HCT116 (cell line): ENCODE results near the gene IFNA2. TPM values are rescaled to one million over a fixed set of nuclear protein-coding genes. Genes with fewer than 3 reads are reported as not detected.

ENCODE experiments used
- ATAC-seq: fragments of 200-7000 bp; cut with Tn5 transposase; 2 replicates; pipeline ENCODE4 v1.9.1; 2020; ENCODE audit warnings: mild to moderate bottlenecking, moderate library complexity
- BruUV-seq: library from RNA; stranded (reverse); fragments of 400-500 nt; replicated peaks from 2 replicates; lab custom pipeline; 2021; lab: Mats Ljungman, UMichigan
- CTCF ChIA-PET: fragments of 300-600 bp; sonication (Branson Sonifier 250); formaldehyde crosslinking; loops from one replicate; lab custom pipeline; 2021; ENCODE audit warnings: antibody characterized with exemption; lab: Charles Lee
- POLR2A ChIA-PET: fragments of 300-600, 350-600 bp; sonication (Branson Sonifier 250); formaldehyde crosslinking; loops from one replicate; lab custom pipeline; 2021; ENCODE audit warnings: antibody characterized with exemption; lab: Charles Lee
- RAD21 ChIA-PET, 2 experiments: fragments of 300-600 bp; sonication (Branson Sonifier 250); formaldehyde crosslinking; loops; one replicate each; lab custom pipeline; 2023; ENCODE audit warnings: low total read pairs in 2 of 2; ENCODE audit not compliant: uncharacterized antibody in 2 of 2, unreplicated experiment in 2 of 2, low non-redundant PET in 1 of 2; lab: Charles Lee
- DNase-seq: peaks from one replicate; pipeline ENCODE4 v3.0.0-alpha.2; 2010; ENCODE audit warnings: low read depth, low spot score
- H2AFZ ChIP-seq: fragments of 200-600 bp; shearing (Covaris generic), sonication (generic); 2 replicates; pipeline ENCODE4 v1.6.1; 2017; ENCODE audit warnings: low read depth, mixed run types, mixed read lengths, antibody characterized with exemption, low read length; ENCODE audit not compliant: poor library complexity, severe bottlenecking
- H3K27ac ChIP-seq: 2 replicates; pipeline ENCODE4 v1.5.1; 2012; ENCODE audit warnings: low read depth, low read length
- H3K27me3 ChIP-seq: fragments of 200-600 bp; sonication (generic); 2 replicates; pipeline ENCODE4 v1.6.1; 2016; ENCODE audit warnings: mixed run types, low read length, mixed read lengths; ENCODE audit not compliant: insufficient read depth
- H3K36me3 ChIP-seq, 2 experiments: fragments of 200-500 bp in 1 of 2; fragments of 200-600 bp in 1 of 2; sonication (Bioruptor generic) in 1 of 2; sonication (generic) in 1 of 2; 2 replicates each; pipeline versions ENCODE4 v1.5.1 to v1.6.1; 2014 to 2016; ENCODE audit warnings: low read length in 2 of 2, inconsistent platforms in 1 of 2, mixed read lengths in 1 of 2, mixed run types in 1 of 2; ENCODE audit not compliant: insufficient read depth in 2 of 2, control insufficient read depth in 1 of 2
- H3K4me1 ChIP-seq, 2 experiments: fragments of 200-600 bp in 1 of 2; sonication (generic) in 1 of 2; 2 replicates each; pipeline versions ENCODE4 v1.5.1 to v1.6.1; 2012 to 2017; ENCODE audit warnings: low read length in 2 of 2, inconsistent platforms in 1 of 2, mild to moderate bottlenecking in 1 of 2, mixed read lengths in 1 of 2, mixed run types in 1 of 2, moderate library complexity in 1 of 2; ENCODE audit not compliant: insufficient read depth in 2 of 2, control insufficient read depth in 1 of 2
- H3K4me2 ChIP-seq: fragments of 200-600 bp; sonication (generic); 2 replicates; pipeline ENCODE4 v1.6.1; 2017; ENCODE audit warnings: mixed run types, low read length, mixed read lengths
- H3K4me3 ChIP-seq, 2 experiments: fragments of 200-600 bp in 1 of 2; sonication (generic) in 1 of 2; replicated peaks in 1 of 2; 2 replicates each; pipeline ENCODE4 v1.5.1; 2011 to 2016; ENCODE audit warnings: low read length in 2 of 2, control low read depth in 1 of 2, low read depth in 1 of 2, mild to moderate bottlenecking in 1 of 2, mixed read lengths in 1 of 2, mixed run types in 1 of 2
- H3K79me2 ChIP-seq: fragments of 200-600 bp; sonication (generic); 2 replicates; pipeline ENCODE4 v1.6.1; 2017; ENCODE audit warnings: mild to moderate bottlenecking, mixed run types, low read length, moderate library complexity, mixed read lengths; ENCODE audit not compliant: insufficient read depth
- H3K9ac ChIP-seq: fragments of 200-600 bp; sonication (generic); 2 replicates; pipeline ENCODE4 v1.6.1; 2016; ENCODE audit warnings: low read length, mixed read lengths
- H3K9me2 ChIP-seq: fragments of 200-600 bp; sonication (generic), shearing (Covaris generic); 2 replicates; pipeline ENCODE4 v1.6.1; 2017; ENCODE audit warnings: mixed run types, mild to moderate bottlenecking, moderate library complexity; ENCODE audit not compliant: insufficient read depth
- H3K9me3 ChIP-seq, 2 experiments: fragments of 200-500 bp in 1 of 2; fragments of 200-600 bp in 1 of 2; sonication (Bioruptor generic) in 1 of 2; sonication (generic) in 1 of 2; 2 replicates each; pipeline ENCODE4 v1.6.1; 2014 to 2017; ENCODE audit warnings: low read length in 2 of 2, mixed read lengths in 2 of 2, inconsistent platforms in 1 of 2, low read depth in 1 of 2, mild to moderate bottlenecking in 1 of 2, mixed run types in 1 of 2, moderate library complexity in 1 of 2; ENCODE audit not compliant: control insufficient read depth in 1 of 2, insufficient read depth in 1 of 2
- H4K20me1 ChIP-seq: fragments of 200-600 bp; sonication (generic), shearing (Covaris generic); 2 replicates; pipeline ENCODE4 v1.6.1; 2017; ENCODE audit warnings: mixed run types, mild to moderate bottlenecking, moderate library complexity; ENCODE audit not compliant: insufficient read depth
- CEBPB ChIP-seq: IDR thresholded peaks from 2 replicates; pipeline ENCODE4 v1.6.1; 2012; ENCODE audit warnings: low read depth
- CTCF ChIP-seq, 3 experiments: fragments of 200-600 bp in 1 of 3; sonication (generic) in 1 of 3; IDR thresholded peaks in 2 of 3; conservative IDR thresholded peaks in 1 of 3; 2 replicates each; pipeline ENCODE4 v1.5.1; 2012 to 2017; ENCODE audit warnings: low read depth in 2 of 3, low read length in 2 of 3, antibody characterized with exemption in 1 of 3, borderline replicate concordance in 1 of 3, control low read depth in 1 of 3, mild to moderate bottlenecking in 1 of 3, mixed read lengths in 1 of 3, mixed run types in 1 of 3, moderate library complexity in 1 of 3; ENCODE audit not compliant: insufficient read depth in 1 of 3
- EGR1 ChIP-seq: IDR thresholded peaks from 2 replicates; pipeline ENCODE4 v1.6.1; 2012; ENCODE audit warnings: low read depth
- EZH2 ChIP-seq: fragments of 200-600 bp; sonication (generic); IDR thresholded peaks from 2 replicates; pipeline ENCODE4 v1.6.1; 2017; ENCODE audit warnings: antibody characterized with exemption, mixed run types
- EZH2phosphoT487 ChIP-seq: fragments of 200-600 bp; IDR thresholded peaks from 2 replicates; pipeline ENCODE4 v1.6.1; 2018; ENCODE audit warnings: antibody characterized with exemption, borderline replicate concordance
- FOSL1 ChIP-seq: IDR thresholded peaks from 2 replicates; pipeline ENCODE4 v1.6.1; 2012; ENCODE audit warnings: low read depth
- JUND ChIP-seq: IDR thresholded peaks from 2 replicates; pipeline ENCODE4 v1.6.1; 2012
- POLR2AphosphoS5 ChIP-seq: IDR thresholded peaks from 2 replicates; pipeline ENCODE4 v1.6.1; 2011; ENCODE audit warnings: mild to moderate bottlenecking, low read depth, low read length, moderate library complexity
- RAD21 ChIP-seq: IDR thresholded peaks from 2 replicates; pipeline ENCODE4 v1.6.1; 2012; ENCODE audit warnings: low read depth, mild to moderate bottlenecking
- SIN3A ChIP-seq: IDR thresholded peaks from 2 replicates; pipeline ENCODE4 v1.6.1; 2012; ENCODE audit warnings: low read depth
- SP1 ChIP-seq: IDR thresholded peaks from 2 replicates; pipeline ENCODE4 v1.6.1; 2012; ENCODE audit warnings: low read depth
- SRF ChIP-seq: IDR thresholded peaks from 2 replicates; pipeline ENCODE4 v1.6.1; 2012; ENCODE audit warnings: low read depth
- TCF7L2 ChIP-seq: IDR thresholded peaks from 2 replicates; pipeline ENCODE4 v1.7.0; 2011; ENCODE audit warnings: borderline replicate concordance, inconsistent platforms; ENCODE audit not compliant: insufficient read depth, insufficient read length; ENCODE audit errors: extremely low read depth
- ZFX ChIP-seq: fragments of 450-650 bp; IDR thresholded peaks from 2 replicates; pipeline ENCODE4 v1.6.1; 2017
- ZNF274 ChIP-seq: fragments of 200-500 bp; sonication (Bioruptor generic); IDR thresholded peaks from 2 replicates; pipeline ENCODE4 v1.6.1; 2014; ENCODE audit warnings: mild to moderate bottlenecking, low read depth, low read length, inconsistent platforms
- intact Hi-C: fragments of 100-400 bp; cut with micrococcal nuclease; formaldehyde crosslinking; loops from 2 replicates; pipeline ENCODE4 v1.10.0; 2022
- total RNA-seq: library from RNA; stranded (reverse); gene quantifications from one replicate; pipeline ENCODE4 v1.2.1, GENCODE V29; 2021; ENCODE audit not compliant: unreplicated experiment

Gene IFNA2
- total RNA-seq, 1 experiment from 2014 or later: not detected

- no peak for TF ChIP-seq SIN3A
- no peak for TF ChIP-seq JUND
- TF ChIP-seq, all 23 proteins: peak for 4
These were observed 28.4 kb upstream of the IFNA2 start (continued) for GRCh38 chr9:21413624-21414023.

GRCh38 chr9:21413151-21413550 lies 28.0 kb upstream of the IFNA2 start:
- TF ChIP-seq RAD21 (peak; percentile 15; the same call in 1 of the 2 replicates), CTCF (IDR thresholded peaks at IDR 0.05 in 2 of 3, conservative IDR thresholded peaks at IDR 0.05 in 1 of 3; ENCODE audit: borderline replicate concordance in 1 of 3, insufficient read depth in 1 of 3, low read depth in 2 of 3, low read length in 2 of 3) (0 out of 6 replicates have a peak, but pooled peaks of 1 of the 3 experiments have one; percentile 7), POLR2AphosphoS5 (no peak)
- ChIA-PET CTCF (interaction anchor here (1.5 to 4.6 kb wide), 2 partner anchors 21 to 87 kb away, joined by 3 to 17 read pairs; no protein-coding TSS in a partner anchor), POLR2A (no interaction called here), RAD21 (no interaction called here)
- H3K4me1 ChIP-seq: peaks cover 0 to 8% of the 10 kb centered on the region in 2 experiments; a peak in 2 of 4 replicates
- H3K36me3 ChIP-seq: no peaks in the 10 kb centered on the region
- H3K9ac ChIP-seq: no peak overlapping the region
- no peak overlapping the region for H3K27ac ChIP-seq
- ATAC-seq: peak; percentile 30; the same call in 1 of the 2 replicates
- no peaks in the 10 kb centered on the region for H3K79me2 ChIP-seq
- H2AFZ ChIP-seq: no peak overlapping the region
- no peak for DNase-seq
- intact Hi-C loops: no loop called here
- H4K20me1 ChIP-seq: no peaks in the 10 kb centered on the region
- no peaks in the 10 kb centered on the region for H3K9me2 ChIP-seq
- no peaks in the 10 kb centered on the region for H3K9me3 ChIP-seq
- no peak overlapping the region for H3K4me3 ChIP-seq
- H3K4me2 ChIP-seq: no peak overlapping the region
- no TSS peak for BruUV-seq
- no peaks in the 10 kb centered on the region for H3K27me3 ChIP-seq

- H3K9me3 ChIP-seq: no peaks in the 10 kb centered on the region
- ATAC-seq (no peak), DNase-seq (no peak)
- no peaks in the 10 kb centered on the region for H3K9me2 ChIP-seq
- H3K9ac ChIP-seq: no peak overlapping the region
- no peaks in the 10 kb centered on the region for H4K20me1 ChIP-seq
- RAD21 ChIA-PET: no interaction called here
- H3K27me3 ChIP-seq: no peaks in the 10 kb centered on the region
- intact Hi-C loops: no loop called here
- H3K79me2 ChIP-seq: no peaks in the 10 kb centered on the region
- POLR2A ChIA-PET: no interaction called here
- no peak overlapping the region for H3K4me3 ChIP-seq
- no peak overlapping the region for H2AFZ ChIP-seq
- no peaks in the 10 kb centered on the region for H3K36me3 ChIP-seq
- no peak overlapping the region for H3K27ac ChIP-seq
- peaks cover 0 to 8% of the 10 kb centered on the region in 2 experiments; a peak in 2 of 4 replicates for H3K4me1 ChIP-seq
- no TSS peak for BruUV-seq
- H3K4me2 ChIP-seq: no peak overlapping the region
- CTCF ChIA-PET: interaction anchor here (4.6 kb wide), 1 partner anchor 22 kb away, joined by 17 read pairs; no protein-coding TSS in a partner anchor
- TF ChIP-seq SIN3A (no peak), TCF7L2 (no peak), SRF (no peak), FOSL1 (no peak), ZFX (no peak), CTCF (IDR thresholded peaks at IDR 0.05 in 2 of 3, conservative IDR thresholded peaks at IDR 0.05 in 1 of 3; ENCODE audit: borderline replicate concordance in 1 of 3, insufficient read depth in 1 of 3, low read depth in 2 of 3, low read length in 2 of 3) (no peak), ZNF274 (no peak), SP1 (no peak), EGR1 (no peak), CEBPB (no peak), EZH2phosphoT487 (no peak), EZH2 (no peak), RAD21 (no peak)
These were observed 26.9 kb upstream of the IFNA2 start for GRCh38 chr9:21412107-21412506.
